ENCODE data around the gene ITPKC. TPM values are rescaled to one million over a fixed set of nuclear protein-coding genes. Genes with fewer than 3 reads are reported as not detected.

The ITPKC gene
- total RNA-seq, 4 donors from 2014 or later, result 18.3 to 49.7 (median 25.1) TPM

DNA sequence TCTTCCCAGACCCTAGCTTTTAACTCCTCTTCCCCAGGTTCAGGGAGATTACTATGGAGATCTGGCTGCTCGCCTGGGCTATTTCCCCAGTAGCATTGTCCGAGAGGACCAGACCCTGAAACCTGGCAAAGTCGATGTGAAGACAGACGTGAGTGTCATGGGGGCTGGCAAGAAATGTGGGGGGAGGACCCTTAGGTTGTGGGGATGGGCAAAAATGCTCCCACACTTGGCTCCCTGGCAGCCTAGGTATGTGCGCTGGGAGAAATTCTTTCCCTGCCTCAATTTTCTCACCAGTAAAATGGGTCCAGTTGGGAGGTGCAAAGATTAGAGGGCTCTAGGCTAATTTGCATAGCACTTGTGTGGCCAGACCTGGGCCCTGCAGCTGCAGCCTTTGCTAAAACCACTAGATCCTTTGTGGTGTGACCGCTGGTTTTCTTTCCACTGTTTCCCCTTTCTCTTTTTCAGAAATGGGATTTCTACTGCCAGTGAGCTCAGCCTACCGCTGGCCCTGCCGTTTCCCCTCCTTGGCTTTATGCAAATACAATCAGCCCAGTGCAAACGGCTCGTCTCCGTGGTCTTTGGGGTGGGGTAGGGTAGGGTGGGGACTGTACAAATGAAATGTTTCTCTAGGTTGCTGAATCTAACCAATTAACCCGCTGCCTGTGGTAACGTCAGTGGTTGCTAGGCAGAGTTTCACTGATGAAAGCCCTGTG lies 60.2 kb downstream of the ITPKC start:
- WGBS, 2 donors, result 14 to 17% methylated on average over 13 of the region's 13 CpGs
- Histone ChIP-seq H3K27me3 (no peaks in the 10 kb centered on the region), H3K4me1 (peaks cover 12 to 14% of the 10 kb centered on the region in 2 donors), H3K9me3 (no peaks in the 10 kb centered on the region), H3K4me3 (replicated peaks in 1 of 3) (peak overlapping the region in 2 of 3 donors; percentile 31 to 63), H3K27ac (peak overlapping the region; percentile 62 to 88 (median 88)), H3K36me3 (no peaks in the 10 kb centered on the region)
- no peak for TF ChIP-seq CTCF (IDR thresholded peaks at IDR 0.05)
- TF ChIP-seq POLR2A (IDR thresholded peaks at IDR 0.05), result no peak
- intact Hi-C loops (cut with DNase I), result no loop called here
- DNase-seq, result peak; percentile 91 to 92

DNA sequence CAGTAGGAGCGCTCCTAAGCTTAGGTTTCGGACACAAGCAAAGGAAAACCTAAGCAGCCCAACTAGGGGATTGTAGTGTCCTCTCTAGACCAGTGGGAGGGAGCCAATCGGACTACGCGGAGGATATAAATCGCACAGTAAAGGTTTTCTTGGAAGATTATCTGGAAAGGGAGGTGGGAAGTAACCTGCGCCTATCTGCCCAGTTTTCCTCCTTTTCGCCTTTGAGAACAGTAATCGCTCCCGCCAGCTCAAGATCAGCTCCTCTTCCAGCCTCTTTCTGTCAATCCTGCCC lies 60.7 kb downstream of the ITPKC start:
- H3K4me3 ChIP-seq (replicated peaks in 1 of 3), result peak overlapping the region in 2 of 3 donors; percentile 31 to 63
- intact Hi-C loops (cut with DNase I), result no loop called here
- no peak for DNase-seq
- peaks cover 12 to 14% of the 10 kb centered on the region in 2 donors for H3K4me1 ChIP-seq
- H3K36me3 ChIP-seq, result no peaks in the 10 kb centered on the region
- TF ChIP-seq POLR2A (IDR thresholded peaks at IDR 0.05) (no peak), CTCF (IDR thresholded peaks at IDR 0.05) (no peak)
- H3K27ac ChIP-seq, result peak overlapping the region; percentile 62 to 88 (median 88)
- H3K9me3 ChIP-seq, result no peaks in the 10 kb centered on the region
- 0% methylated on average over 10 of the region's 10 CpGs for WGBS, 2 donors
- H3K27me3 ChIP-seq, result no peaks in the 10 kb centered on the region

DNA sequence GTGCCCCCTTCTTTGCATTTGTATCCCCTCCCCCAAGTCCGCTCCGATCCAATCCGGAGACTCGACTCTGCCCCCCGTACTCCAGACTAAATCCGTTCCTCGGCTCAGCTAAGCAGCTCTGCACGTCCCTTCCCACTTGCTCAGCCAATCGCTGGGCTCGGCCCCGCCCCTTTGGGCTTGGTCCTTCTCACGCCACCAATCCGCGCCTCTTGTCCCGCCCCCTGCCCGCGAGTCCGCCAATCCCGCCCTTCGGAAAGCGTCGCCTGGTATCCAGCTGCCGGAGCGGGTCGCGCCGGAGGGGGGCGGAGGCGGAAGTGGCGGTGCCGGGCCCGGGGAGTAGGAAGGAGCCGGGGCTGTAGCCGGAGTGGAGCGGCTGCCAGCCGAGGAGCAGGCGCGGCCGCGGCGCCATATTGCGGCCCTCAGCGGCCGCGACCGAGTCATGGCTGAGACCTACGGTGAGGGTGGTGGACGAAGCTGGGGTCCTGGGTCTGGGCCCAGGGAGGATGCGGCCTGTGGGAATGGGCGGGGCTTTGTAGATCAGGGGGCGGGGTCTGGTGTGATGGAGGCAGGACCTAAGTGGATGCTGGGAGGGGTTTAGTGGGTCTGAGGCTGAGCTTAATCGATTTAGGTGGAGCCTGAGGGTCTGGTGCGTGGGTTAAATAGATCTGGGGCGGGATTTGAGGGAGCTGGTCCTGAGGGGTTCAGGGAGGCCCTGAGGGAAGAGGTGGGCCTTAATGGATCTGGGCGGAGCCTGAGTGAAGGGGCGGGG lies 61.2 kb downstream of the ITPKC start, which contains the start of gene RAB4B:
Gene RAB4B, plus strand, starts transcription at position 311 of the 769 bp plus-strand sequence. Its CDS starts 129 bp downstream, at position 440.
- Histone ChIP-seq H3K4me3 (replicated peaks in 1 of 3) (peak within 1 kb of the TSS; percentile 2 to 63 (median 50)), H3K36me3 (no peaks in the 10 kb centered on the region), H3K9me3 (no peaks in the 10 kb centered on the region), H3K4me1 (peaks cover 12 to 14% of the 10 kb centered on the region in 2 donors), H3K27ac (peak within 1 kb of the TSS; percentile 64 to 88 (median 88)), H3K27me3 (no peaks in the 10 kb centered on the region)
- DNase-seq, result peak; percentile 100
- WGBS, 2 donors, result 0 to 1% methylated on average over 35 to 52 of the region's 56 CpGs
- TF ChIP-seq CTCF (IDR thresholded peaks at IDR 0.05) (peak in 3 of 6 experiments; percentile 14 to 25 (median 21)), POLR2A (IDR thresholded peaks at IDR 0.05) (peak; percentile 56 to 75)
- intact Hi-C loops (cut with DNase I), result no loop called here

- Histone ChIP-seq H3K9me3 (no peaks in the 10 kb centered on the region), H3K27me3 (no peaks in the 10 kb centered on the region), H3K36me3 (no peaks in the 10 kb centered on the region), H3K4me1 (peaks cover 12 to 14% of the 10 kb centered on the region in 2 donors), H3K4me3 (replicated peaks in 1 of 3) (peak overlapping the region; percentile 2 to 63 (median 50)), H3K27ac (peak overlapping the region; percentile 64 to 88 (median 70))
- 10 to 12% methylated on average over 7 of the region's 7 CpGs for WGBS, 2 donors
- intact Hi-C loops (cut with DNase I), result no loop called here
- TF ChIP-seq CTCF (IDR thresholded peaks at IDR 0.05), result no peak
- no peak for TF ChIP-seq POLR2A (IDR thresholded peaks at IDR 0.05)
- DNase-seq, result no peak
Measured at GRCh38 chr19:40778706-40779284, 61.9 kb downstream of the ITPKC start.
